Measurements from ENCODE around the gene ARAP3. TPM values are rescaled to one million over a fixed set of nuclear protein-coding genes. Genes with fewer than 3 reads are reported as not detected.

ARAP3 gene
- total and polyA plus RNA-seq, 2 experiments from 2014 or later, result 18.4 to 33.2 TPM

DNA sequence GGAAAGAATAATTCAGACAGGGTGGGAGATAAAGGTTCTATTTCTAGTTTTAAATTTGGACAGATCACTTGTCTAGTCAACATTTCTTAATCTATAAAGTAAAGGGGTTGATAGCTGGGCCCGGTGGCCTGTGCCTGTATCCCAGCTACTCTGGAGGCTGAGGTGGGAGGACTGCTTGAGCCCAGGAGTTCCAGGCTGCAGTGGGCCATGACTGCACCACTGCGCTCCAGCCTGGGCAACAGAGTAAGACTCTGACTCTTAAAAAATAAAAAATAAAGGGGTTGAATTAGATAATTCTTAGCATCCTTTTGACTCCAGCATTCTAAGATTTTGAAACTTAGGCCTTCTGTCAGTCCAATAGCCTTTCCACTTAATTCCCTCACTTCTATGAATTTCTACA lies 74.0 kb downstream of the ARAP3 start:
- Histone ChIP-seq H3K79me2 (replicated peaks; ENCODE audit: insufficient read depth) (peaks cover 100% of the 10 kb centered on the region), H4K20me1 (replicated peaks; ENCODE audit: insufficient read depth) (peaks cover 25% of the 10 kb centered on the region), H3K4me1 (ENCODE audit: insufficient read depth) (peaks cover 1% of the 10 kb centered on the region; the same call in 1 of the 2 replicates), H3K27ac (ENCODE audit: low read depth) (no peak overlapping the region), H3K36me3 (ENCODE audit: insufficient read depth) (no peaks in the 10 kb centered on the region), H2AFZ (no peak overlapping the region), H3F3A (replicated peaks; ENCODE audit: low read depth) (no peaks in the 10 kb centered on the region), H3K27me3 (ENCODE audit: insufficient read depth) (no peaks in the 10 kb centered on the region), H3K4me2 (no peak overlapping the region), H3K9me2 (ENCODE audit: insufficient read depth) (no peaks in the 10 kb centered on the region), H3K4me3 (no peak overlapping the region)
- Mint-ChIP-seq H3K4me1 (peaks cover 12% of the 10 kb centered on the region), H3K27ac (no peak overlapping the region), H3K9me3 (no peaks in the 10 kb centered on the region), H3K27me3 (ENCODE audit: insufficient read depth, low read depth, poor library complexity) (no peaks in the 10 kb centered on the region), H3K4me3 (no peak overlapping the region), H3K36me3 (ENCODE audit: low read depth) (peaks cover 4% of the 10 kb centered on the region; the same call in 1 of the 3 replicates)
- no peak for TF ChIP-seq ZNF114 (CRISPR knock-in tag; IDR thresholded peaks at IDR 0.05)
- TF ChIP-seq EZH2 (IDR thresholded peaks at IDR 0.05; ENCODE audit: low read depth, unreplicated experiment), result no peak
- no peak for TF ChIP-seq CTCF (conservative IDR thresholded peaks at IDR 0.05; ENCODE audit: low read depth in 2 of 2)
- TF ChIP-seq POLR2AphosphoS5 (IDR thresholded peaks at IDR 0.05; ENCODE audit: low read depth), result no peak
- TF ChIP-seq NANOG (IDR thresholded peaks at IDR 0.05; ENCODE audit: borderline replicate concordance), result no peak
- no peak for TF ChIP-seq ZNF331 (CRISPR knock-in tag; IDR thresholded peaks at IDR 0.05; ENCODE audit: low read depth)
- TF ChIP-seq, protein P1, sequence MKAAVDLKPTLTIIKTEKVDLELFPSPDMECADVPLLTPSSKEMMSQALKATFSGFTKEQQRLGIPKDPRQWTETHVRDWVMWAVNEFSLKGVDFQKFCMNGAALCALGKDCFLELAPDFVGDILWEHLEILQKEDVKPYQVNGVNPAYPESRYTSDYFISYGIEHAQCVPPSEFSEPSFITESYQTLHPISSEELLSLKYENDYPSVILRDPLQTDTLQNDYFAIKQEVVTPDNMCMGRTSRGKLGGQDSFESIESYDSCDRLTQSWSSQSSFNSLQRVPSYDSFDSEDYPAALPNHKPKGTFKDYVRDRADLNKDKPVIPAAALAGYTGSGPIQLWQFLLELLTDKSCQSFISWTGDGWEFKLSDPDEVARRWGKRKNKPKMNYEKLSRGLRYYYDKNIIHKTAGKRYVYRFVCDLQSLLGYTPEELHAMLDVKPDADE (IDR thresholded peaks at IDR 0.05), result no peak
- no peak for TF ChIP-seq CREB1 (CRISPR knock-in tag; IDR thresholded peaks at IDR 0.05; ENCODE audit: low read depth)
- ATAC-seq (no peak), DNase-seq (ENCODE audit: low spot score) (no peak)

- H3K27ac Mint-ChIP-seq, result no peak overlapping the region
- H3K9me3 Mint-ChIP-seq, result no peaks in the 10 kb centered on the region
- H3K79me2 ChIP-seq (replicated peaks; ENCODE audit: insufficient read depth), result peaks cover 98% of the 10 kb centered on the region
- peaks cover 20% of the 10 kb centered on the region for H4K20me1 ChIP-seq (replicated peaks; ENCODE audit: insufficient read depth)
- H3K4me3 Mint-ChIP-seq, result no peak overlapping the region
- no peaks in the 10 kb centered on the region for H3K4me1 ChIP-seq (ENCODE audit: insufficient read depth)
- ATAC-seq (no peak), DNase-seq (ENCODE audit: low spot score) (peak; percentile 5)
- H3F3A ChIP-seq (replicated peaks; ENCODE audit: low read depth), result no peaks in the 10 kb centered on the region
- no peaks in the 10 kb centered on the region for H3K27me3 Mint-ChIP-seq (ENCODE audit: insufficient read depth, low read depth, poor library complexity)
- H3K4me2 ChIP-seq, result no peak overlapping the region
- H3K9me2 ChIP-seq (ENCODE audit: insufficient read depth), result no peaks in the 10 kb centered on the region
- H3K4me3 ChIP-seq, result no peak overlapping the region
- H3K27ac ChIP-seq (ENCODE audit: low read depth), result no peak overlapping the region
- H3K27me3 ChIP-seq (ENCODE audit: insufficient read depth), result no peaks in the 10 kb centered on the region
- H2AFZ ChIP-seq, result no peak overlapping the region
- no peak for TF ChIP-seq POLR2AphosphoS5 (IDR thresholded peaks at IDR 0.05; ENCODE audit: low read depth)
- no peak for TF ChIP-seq CREB1 (CRISPR knock-in tag; IDR thresholded peaks at IDR 0.05; ENCODE audit: low read depth)
- TF ChIP-seq, protein P2, sequence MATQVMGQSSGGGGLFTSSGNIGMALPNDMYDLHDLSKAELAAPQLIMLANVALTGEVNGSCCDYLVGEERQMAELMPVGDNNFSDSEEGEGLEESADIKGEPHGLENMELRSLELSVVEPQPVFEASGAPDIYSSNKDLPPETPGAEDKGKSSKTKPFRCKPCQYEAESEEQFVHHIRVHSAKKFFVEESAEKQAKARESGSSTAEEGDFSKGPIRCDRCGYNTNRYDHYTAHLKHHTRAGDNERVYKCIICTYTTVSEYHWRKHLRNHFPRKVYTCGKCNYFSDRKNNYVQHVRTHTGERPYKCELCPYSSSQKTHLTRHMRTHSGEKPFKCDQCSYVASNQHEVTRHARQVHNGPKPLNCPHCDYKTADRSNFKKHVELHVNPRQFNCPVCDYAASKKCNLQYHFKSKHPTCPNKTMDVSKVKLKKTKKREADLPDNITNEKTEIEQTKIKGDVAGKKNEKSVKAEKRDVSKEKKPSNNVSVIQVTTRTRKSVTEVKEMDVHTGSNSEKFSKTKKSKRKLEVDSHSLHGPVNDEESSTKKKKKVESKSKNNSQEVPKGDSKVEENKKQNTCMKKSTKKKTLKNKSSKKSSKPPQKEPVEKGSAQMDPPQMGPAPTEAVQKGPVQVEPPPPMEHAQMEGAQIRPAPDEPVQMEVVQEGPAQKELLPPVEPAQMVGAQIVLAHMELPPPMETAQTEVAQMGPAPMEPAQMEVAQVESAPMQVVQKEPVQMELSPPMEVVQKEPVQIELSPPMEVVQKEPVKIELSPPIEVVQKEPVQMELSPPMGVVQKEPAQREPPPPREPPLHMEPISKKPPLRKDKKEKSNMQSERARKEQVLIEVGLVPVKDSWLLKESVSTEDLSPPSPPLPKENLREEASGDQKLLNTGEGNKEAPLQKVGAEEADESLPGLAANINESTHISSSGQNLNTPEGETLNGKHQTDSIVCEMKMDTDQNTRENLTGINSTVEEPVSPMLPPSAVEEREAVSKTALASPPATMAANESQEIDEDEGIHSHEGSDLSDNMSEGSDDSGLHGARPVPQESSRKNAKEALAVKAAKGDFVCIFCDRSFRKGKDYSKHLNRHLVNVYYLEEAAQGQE (IDR thresholded peaks at IDR 0.05; ENCODE audit: unreplicated experiment), result no peak
- TF ChIP-seq EZH2phosphoT487 (IDR thresholded peaks at IDR 0.05; ENCODE audit: unreplicated experiment), result no peak
- TF ChIP-seq NANOG (IDR thresholded peaks at IDR 0.05; ENCODE audit: borderline replicate concordance), result no peak
- TF ChIP-seq STAT1 (IDR thresholded peaks at IDR 0.05; ENCODE audit: unreplicated experiment), result no peak
- no peak for TF ChIP-seq EZH2 (IDR thresholded peaks at IDR 0.05; ENCODE audit: low read depth, unreplicated experiment)
- TF ChIP-seq, protein P1 (IDR thresholded peaks at IDR 0.05), result no peak
- no peaks in the 10 kb centered on the region for H3K36me3 ChIP-seq (ENCODE audit: insufficient read depth)
- peaks cover 6% of the 10 kb centered on the region for H3K4me1 Mint-ChIP-seq
- H3K36me3 Mint-ChIP-seq (ENCODE audit: low read depth), result no peaks in the 10 kb centered on the region; the same call in 2 of the 3 replicates
These were observed 76.3 kb downstream of the ARAP3 start for GRCh38 chr5:141605523-141606277.
